Esophagus muscularis mucosa (tissue), 4 donors: Measurements from ENCODE around the gene MRNIP. TPM values are rescaled to one million over a fixed set of nuclear protein-coding genes. Genes with fewer than 3 reads are reported as not detected.

ENCODE experiments used
- DNase-seq: peaks from one replicate; pipeline ENCODE4 v3.0.0-alpha.2; 2017; ENCODE audit errors: extremely low spot score
- H3K27ac ChIP-seq, 4 donors: fragments of 200-600 bp; sonication (generic); replicated peaks in 1 of 4; 1 replicate in 3 of 4; 2 replicates in 1 of 4; pipeline ENCODE4 v1.5.1; 2016 to 2019; ENCODE audit warnings: mild to moderate bottlenecking in 1 of 4
- H3K27me3 ChIP-seq, 4 donors: fragments of 200-600 bp; sonication (generic); one replicate each; pipeline versions ENCODE4 v1.5.1 to v1.6.0; 2016 to 2019
- H3K36me3 ChIP-seq, 4 donors: fragments of 200-600 bp; sonication (generic); one replicate each; pipeline ENCODE4 v1.5.1; 2016 to 2019
- H3K4me1 ChIP-seq, 4 donors: fragments of 200-600 bp; sonication (generic); one replicate each; pipeline ENCODE4 v1.5.1; 2016 to 2019
- H3K4me3 ChIP-seq, 4 donors: fragments of 200-600 bp; sonication (generic); 1 replicate in 2 of 4; 2 replicates in 2 of 4; pipeline ENCODE4 v1.5.1; 2016 to 2019; ENCODE audit warnings: mild to moderate bottlenecking in 4 of 4, moderate library complexity in 1 of 4
- H3K9me3 ChIP-seq, 4 donors: fragments of 200-600 bp; sonication (generic); 1 replicate in 3 of 4; 2 replicates in 1 of 4; pipeline ENCODE4 v1.5.1; 2016 to 2019
- EP300 ChIP-seq: sonication (generic); formaldehyde crosslinking; IDR thresholded peaks from one replicate; pipeline ENCODE4 v1.6.1; 2017; ENCODE audit warnings: antibody characterized with exemption
- POLR2A ChIP-seq: fragments of 450-650 bp; IDR thresholded peaks from one replicate; pipeline ENCODE4 v1.6.1; 2017; ENCODE audit warnings: antibody characterized with exemption, moderate library complexity, mild to moderate bottlenecking, low read depth
- POLR2AphosphoS5 ChIP-seq, 2 donors: sonication (generic); formaldehyde crosslinking; IDR thresholded peaks; one replicate each; pipeline ENCODE4 v1.6.1; 2017; ENCODE audit warnings: antibody characterized with exemption in 2 of 2
- WGBS: methylation state at CpG from one replicate; pipeline ENCODE4 v1.1.5; 2018; 5-methylcytosine and 5-hydroxymethylcytosine counted together
- intact Hi-C: fragments of 100-400 bp; cut with DNase I; formaldehyde crosslinking; loops from one replicate; pipeline ENCODE4 v1.15.1; 2023
- total RNA-seq, 4 donors: library from RNA; depleted of rRNA; stranded (reverse); fragments of >200 nt; gene quantifications; one replicate each; pipeline versions ENCODE4 v1.1.0 to v1.2.1, GENCODE V29; 2016
- TF ChIP-seq, protein P1 (sequence below), 3 experiments: fragments of 200-600 bp in 2 of 3; fragments of 450-650 bp in 1 of 3; sonication (generic) in 2 of 3; IDR thresholded peaks; one replicate each; pipeline ENCODE4 v1.5.1; 2017 to 2019; ENCODE audit warnings: antibody characterized with exemption in 3 of 3, mild to moderate bottlenecking in 2 of 3, moderate library complexity in 1 of 3

MRNIP gene
- total RNA-seq, 4 donors from 2014 or later = 21.2 to 34.2 (median 23.3) TPM

DNA sequence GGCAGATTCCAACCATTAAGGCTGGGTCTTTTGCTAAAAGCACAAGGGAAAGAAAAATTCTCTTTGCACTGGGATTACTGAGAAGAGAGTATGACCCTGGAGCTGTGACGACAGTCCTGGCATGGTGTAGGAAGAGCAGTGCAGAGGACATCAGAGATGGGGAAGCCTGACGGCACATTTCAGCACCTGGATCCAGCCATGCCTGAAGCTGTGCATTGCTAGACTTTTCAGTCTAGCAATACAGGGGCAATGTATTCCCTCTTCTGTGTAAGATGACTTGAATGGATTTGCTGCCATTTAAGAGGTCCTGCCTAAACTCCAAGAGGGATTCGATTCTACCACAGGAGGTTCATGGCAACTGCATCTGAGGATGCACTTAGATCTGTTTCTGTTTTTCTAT, 12.3 kb upstream of the MRNIP start:
- intact Hi-C loops = no loop called here
- Histone ChIP-seq H3K27me3 (no peaks in the 10 kb centered on the region), H3K4me3 (no peak overlapping the region), H3K27ac (no peak overlapping the region), H3K4me1 (peaks cover 0 to 9% (median 0%) of the 10 kb centered on the region in 4 donors), H3K36me3 (peaks cover 35 to 98% (median 90%) of the 10 kb centered on the region in 4 donors), H3K9me3 (no peaks in the 10 kb centered on the region)
- no peak for TF ChIP-seq POLR2AphosphoS5 (IDR thresholded peaks at IDR 0.05)
- TF ChIP-seq, protein P1, sequence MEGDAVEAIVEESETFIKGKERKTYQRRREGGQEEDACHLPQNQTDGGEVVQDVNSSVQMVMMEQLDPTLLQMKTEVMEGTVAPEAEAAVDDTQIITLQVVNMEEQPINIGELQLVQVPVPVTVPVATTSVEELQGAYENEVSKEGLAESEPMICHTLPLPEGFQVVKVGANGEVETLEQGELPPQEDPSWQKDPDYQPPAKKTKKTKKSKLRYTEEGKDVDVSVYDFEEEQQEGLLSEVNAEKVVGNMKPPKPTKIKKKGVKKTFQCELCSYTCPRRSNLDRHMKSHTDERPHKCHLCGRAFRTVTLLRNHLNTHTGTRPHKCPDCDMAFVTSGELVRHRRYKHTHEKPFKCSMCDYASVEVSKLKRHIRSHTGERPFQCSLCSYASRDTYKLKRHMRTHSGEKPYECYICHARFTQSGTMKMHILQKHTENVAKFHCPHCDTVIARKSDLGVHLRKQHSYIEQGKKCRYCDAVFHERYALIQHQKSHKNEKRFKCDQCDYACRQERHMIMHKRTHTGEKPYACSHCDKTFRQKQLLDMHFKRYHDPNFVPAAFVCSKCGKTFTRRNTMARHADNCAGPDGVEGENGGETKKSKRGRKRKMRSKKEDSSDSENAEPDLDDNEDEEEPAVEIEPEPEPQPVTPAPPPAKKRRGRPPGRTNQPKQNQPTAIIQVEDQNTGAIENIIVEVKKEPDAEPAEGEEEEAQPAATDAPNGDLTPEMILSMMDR (IDR thresholded peaks at IDR 0.05) = no peak
- TF ChIP-seq EP300 = no peak
- no peak for DNase-seq
- 96% methylated on average over 3 of the region's 3 CpGs for WGBS

DNA sequence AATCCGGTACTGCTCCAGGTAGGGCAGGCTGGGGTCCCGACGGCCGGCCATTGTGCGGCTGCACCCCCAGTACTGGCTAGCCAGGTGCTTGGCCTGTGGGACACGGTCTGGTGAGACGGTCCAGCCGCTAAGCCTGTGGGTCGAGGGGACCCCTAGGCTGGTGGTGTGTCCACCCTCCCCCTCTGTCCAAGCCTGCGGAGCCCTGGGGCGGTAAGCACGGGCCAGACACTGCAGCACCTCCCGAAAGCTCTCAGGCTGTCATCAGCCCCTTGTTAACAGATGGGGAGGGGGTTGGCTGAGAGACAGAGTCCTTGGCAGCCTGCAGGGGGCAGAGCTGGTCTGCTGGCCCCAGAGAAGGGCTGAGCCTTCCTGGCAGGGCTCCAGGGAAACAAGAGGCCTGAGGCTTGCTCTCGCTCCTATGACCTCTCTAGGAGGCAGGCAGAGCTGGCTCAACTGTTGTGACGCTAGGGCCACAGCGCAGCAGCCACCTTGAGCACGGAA, 11.8 kb upstream of the MRNIP start:
- 78% methylated on average over 6 of the region's 17 CpGs for WGBS
- no peak overlapping the region for H3K27ac ChIP-seq
- H3K4me1 ChIP-seq = peaks cover 0 to 9% (median 0%) of the 10 kb centered on the region in 4 donors
- no peaks in the 10 kb centered on the region for H3K9me3 ChIP-seq
- TF ChIP-seq POLR2AphosphoS5 (IDR thresholded peaks at IDR 0.05) (no peak), EP300 (no peak), POLR2A (no peak)
- TF ChIP-seq, protein P1 (IDR thresholded peaks at IDR 0.05) = no peak
- no peak overlapping the region for H3K4me3 ChIP-seq
- DNase-seq = no peak
- intact Hi-C loops = no loop called here
- peaks cover 35 to 98% (median 89%) of the 10 kb centered on the region in 4 donors for H3K36me3 ChIP-seq
- no peaks in the 10 kb centered on the region for H3K27me3 ChIP-seq

DNA sequence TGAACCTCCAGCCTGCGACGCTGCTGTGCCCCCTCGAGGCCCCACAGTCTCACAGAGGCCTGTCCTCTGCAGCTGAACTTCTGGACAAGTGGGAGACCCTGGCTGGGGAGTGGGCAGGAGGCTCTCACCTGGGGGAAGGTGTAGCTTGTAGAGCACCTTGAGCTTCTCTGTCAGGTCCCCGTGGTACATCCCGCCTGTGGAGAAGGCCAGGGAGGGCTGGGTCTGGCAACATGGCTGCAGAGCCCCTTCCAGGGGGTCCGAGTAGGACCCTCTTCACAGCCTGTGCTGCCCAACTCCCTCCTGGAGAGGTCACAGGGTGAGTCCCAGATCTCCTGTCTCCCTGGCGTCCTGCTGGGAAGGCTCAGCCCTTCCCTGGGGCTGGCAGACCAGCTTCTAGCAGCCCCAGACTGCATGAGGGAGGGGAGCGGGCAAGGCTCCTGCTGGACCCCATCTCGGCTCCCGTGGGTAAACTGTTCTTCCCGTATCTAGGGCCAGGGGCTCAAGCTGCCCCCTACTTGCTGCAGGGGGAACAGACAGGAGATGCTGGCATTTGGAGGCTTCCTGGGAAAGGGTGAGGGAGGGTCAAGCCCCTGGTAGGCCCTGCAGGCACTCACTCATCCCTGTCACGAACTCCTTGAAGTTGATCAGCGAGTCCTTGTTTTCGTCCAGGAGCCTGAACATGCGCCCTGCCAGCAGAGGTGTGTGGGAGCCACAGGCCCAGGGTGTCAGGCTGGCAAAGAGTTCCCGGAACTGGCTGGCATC, 11.2 kb upstream of the MRNIP start:
- Histone ChIP-seq H3K36me3 (peaks cover 35 to 98% (median 89%) of the 10 kb centered on the region in 4 donors), H3K27ac (no peak overlapping the region), H3K4me3 (no peak overlapping the region), H3K27me3 (no peaks in the 10 kb centered on the region), H3K9me3 (no peaks in the 10 kb centered on the region), H3K4me1 (peaks cover 0 to 9% (median 0%) of the 10 kb centered on the region in 4 donors)
- 89% methylated on average over 9 of the region's 16 CpGs for WGBS
- TF ChIP-seq EP300 (no peak), POLR2AphosphoS5 (IDR thresholded peaks at IDR 0.05) (no peak), POLR2A (no peak)
- TF ChIP-seq, protein P1 (IDR thresholded peaks at IDR 0.05) = no peak
- intact Hi-C loops = no loop called here
- DNase-seq = no peak

DNA sequence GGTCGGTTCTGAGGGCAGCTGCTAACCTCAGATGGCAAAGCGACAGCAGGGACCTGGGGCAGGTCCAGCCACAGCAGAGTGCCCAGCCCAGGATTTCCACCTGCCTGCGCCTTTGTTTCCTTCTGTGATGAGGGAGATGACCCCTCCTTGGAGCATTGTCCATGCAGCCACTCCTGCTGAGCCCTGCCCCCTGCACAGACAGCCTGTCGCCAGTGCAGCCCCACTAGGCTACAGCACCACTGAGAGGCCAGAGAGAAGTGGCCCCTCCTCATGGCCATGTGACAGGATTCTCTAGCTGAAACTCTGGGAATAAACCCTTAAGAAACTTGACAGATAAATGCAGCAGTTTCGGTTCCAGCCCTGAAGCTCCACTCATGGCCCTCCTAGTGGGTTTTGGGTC, 10.5 kb upstream of the MRNIP start:
- peaks cover 35 to 98% (median 89%) of the 10 kb centered on the region in 4 donors for H3K36me3 ChIP-seq
- H3K4me3 ChIP-seq = no peak overlapping the region
- no peaks in the 10 kb centered on the region for H3K27me3 ChIP-seq
- H3K27ac ChIP-seq = no peak overlapping the region
- peaks cover 0 to 9% (median 0%) of the 10 kb centered on the region in 4 donors for H3K4me1 ChIP-seq
- no peak for DNase-seq
- no peaks in the 10 kb centered on the region for H3K9me3 ChIP-seq
- TF ChIP-seq POLR2A = no peak
- TF ChIP-seq, protein P1 (IDR thresholded peaks at IDR 0.05) = no peak
- no peak for TF ChIP-seq POLR2AphosphoS5 (IDR thresholded peaks at IDR 0.05)
- no peak for TF ChIP-seq EP300
- WGBS = 93% methylated on average over 3 of the region's 5 CpGs
- intact Hi-C loops = no loop called here
